Measurements from ENCODE around the gene CTSF. TPM values are rescaled to one million over a fixed set of nuclear protein-coding genes. Genes with fewer than 3 reads are reported as not detected.

CTSF gene
- total RNA-seq, 1 experiment from 2014 or later: 3.7 TPM

DNA sequence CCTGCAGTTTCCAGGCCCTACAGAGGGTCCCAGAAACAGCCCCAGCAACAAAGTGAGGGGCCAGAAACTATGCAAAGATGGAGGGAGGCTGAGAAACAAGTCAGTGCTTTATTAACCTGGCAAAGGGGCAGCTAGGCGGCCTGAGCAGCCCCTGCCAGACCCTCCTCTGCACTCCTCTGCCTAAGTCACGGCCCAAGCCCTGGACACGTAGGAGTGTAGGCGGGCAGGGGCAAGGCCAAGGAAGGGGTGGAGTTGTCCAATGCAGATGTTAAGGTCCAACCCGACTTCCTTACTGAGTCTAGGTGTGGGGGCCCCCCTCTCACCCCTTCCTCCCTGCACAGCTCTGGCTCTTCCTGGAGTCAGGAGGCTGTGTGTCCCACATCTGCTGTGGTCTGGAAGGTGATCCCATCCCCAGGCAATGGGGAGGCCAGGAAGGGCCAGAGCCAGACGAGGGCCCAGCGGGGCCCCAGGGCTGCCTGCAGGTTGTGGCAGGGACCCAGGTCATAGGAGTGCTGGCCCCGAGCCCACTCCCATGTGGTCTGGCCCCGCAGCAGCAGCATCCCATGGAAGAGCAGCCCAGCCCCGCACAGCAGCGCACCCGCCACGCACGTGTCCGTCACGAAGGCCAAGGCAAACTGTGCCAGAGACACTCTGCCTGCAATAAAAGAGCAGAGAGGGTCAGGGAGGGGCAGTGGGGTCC is 29.1 kb downstream of the CTSF start:
- H3K27ac ChIP-seq (ENCODE audit: low read depth, low read length, poor library complexity, severe bottlenecking): no peak overlapping the region
- TF ChIP-seq, protein P1, sequence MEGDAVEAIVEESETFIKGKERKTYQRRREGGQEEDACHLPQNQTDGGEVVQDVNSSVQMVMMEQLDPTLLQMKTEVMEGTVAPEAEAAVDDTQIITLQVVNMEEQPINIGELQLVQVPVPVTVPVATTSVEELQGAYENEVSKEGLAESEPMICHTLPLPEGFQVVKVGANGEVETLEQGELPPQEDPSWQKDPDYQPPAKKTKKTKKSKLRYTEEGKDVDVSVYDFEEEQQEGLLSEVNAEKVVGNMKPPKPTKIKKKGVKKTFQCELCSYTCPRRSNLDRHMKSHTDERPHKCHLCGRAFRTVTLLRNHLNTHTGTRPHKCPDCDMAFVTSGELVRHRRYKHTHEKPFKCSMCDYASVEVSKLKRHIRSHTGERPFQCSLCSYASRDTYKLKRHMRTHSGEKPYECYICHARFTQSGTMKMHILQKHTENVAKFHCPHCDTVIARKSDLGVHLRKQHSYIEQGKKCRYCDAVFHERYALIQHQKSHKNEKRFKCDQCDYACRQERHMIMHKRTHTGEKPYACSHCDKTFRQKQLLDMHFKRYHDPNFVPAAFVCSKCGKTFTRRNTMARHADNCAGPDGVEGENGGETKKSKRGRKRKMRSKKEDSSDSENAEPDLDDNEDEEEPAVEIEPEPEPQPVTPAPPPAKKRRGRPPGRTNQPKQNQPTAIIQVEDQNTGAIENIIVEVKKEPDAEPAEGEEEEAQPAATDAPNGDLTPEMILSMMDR (conservative IDR thresholded peaks at IDR 0.05; ENCODE audit: low read depth, low read length): no peak
- no peak for TF ChIP-seq EZH2 (IDR thresholded peaks at IDR 0.05; ENCODE audit: borderline replicate concordance, low read depth, low read length, poor library complexity, severe bottlenecking)
- no peak for DNase-seq (ENCODE audit: low spot score)
- H3K4me3 ChIP-seq (ENCODE audit: low read depth, low read length, poor library complexity, severe bottlenecking): no peak overlapping the region
- no TSS peak for BruUV-seq (replicated peaks)
- H3K9me3 ChIP-seq (ENCODE audit: low read depth, low read length, poor library complexity, severe bottlenecking): no peaks in the 10 kb centered on the region
- intact Hi-C loops (cut with micrococcal nuclease; ENCODE audit: unreplicated experiment): no loop called here
- POLR2A ChIA-PET (ENCODE audit: low non-redundant PET): no interaction called here
- H3K36me3 ChIP-seq (ENCODE audit: insufficient read depth, low read length, poor library complexity, severe bottlenecking): no peaks in the 10 kb centered on the region
- H3K27me3 ChIP-seq (replicated peaks; ENCODE audit: insufficient read depth, low read depth, low read length, poor library complexity): no peaks in the 10 kb centered on the region
- CTCF ChIA-PET: no interaction called here
- H3K4me1 ChIP-seq (ENCODE audit: insufficient read depth, low read length, poor library complexity, severe bottlenecking): no peaks in the 10 kb centered on the region

DNA sequence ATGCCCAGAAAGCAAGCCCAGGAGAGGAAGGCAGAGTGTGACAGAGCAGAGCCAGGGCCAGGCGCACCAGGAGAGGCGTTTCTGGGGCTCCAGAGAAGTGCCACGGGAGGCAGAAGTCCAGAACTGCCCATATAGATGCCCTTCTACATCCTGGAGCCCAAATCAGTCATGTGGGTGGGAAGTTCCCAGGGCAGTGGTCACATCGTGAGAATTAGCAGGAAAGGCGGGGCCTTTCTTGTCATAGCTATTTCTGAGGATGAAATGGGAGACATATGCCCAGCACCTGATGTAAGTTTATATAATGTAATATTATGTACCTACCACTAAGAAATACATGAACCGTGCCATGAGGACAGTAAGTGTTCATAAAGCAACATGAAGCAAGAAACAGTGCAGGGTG is 35.6 kb downstream of the CTSF start:
- Histone ChIP-seq H3K4me3 (ENCODE audit: low read depth, low read length, poor library complexity, severe bottlenecking) (no peak overlapping the region), H3K4me1 (ENCODE audit: insufficient read depth, low read length, poor library complexity, severe bottlenecking) (no peaks in the 10 kb centered on the region), H3K27ac (ENCODE audit: low read depth, low read length, poor library complexity, severe bottlenecking) (no peak overlapping the region), H3K9me3 (ENCODE audit: low read depth, low read length, poor library complexity, severe bottlenecking) (no peaks in the 10 kb centered on the region), H3K27me3 (replicated peaks; ENCODE audit: insufficient read depth, low read depth, low read length, poor library complexity) (no peaks in the 10 kb centered on the region), H3K36me3 (ENCODE audit: insufficient read depth, low read length, poor library complexity, severe bottlenecking) (no peaks in the 10 kb centered on the region)
- ChIA-PET POLR2A (ENCODE audit: low non-redundant PET) (no interaction called here), CTCF (no interaction called here)
- BruUV-seq (replicated peaks): no TSS peak
- intact Hi-C loops (cut with micrococcal nuclease; ENCODE audit: unreplicated experiment): no loop called here
- TF ChIP-seq, protein P1 (conservative IDR thresholded peaks at IDR 0.05; ENCODE audit: low read depth, low read length): no peak
- TF ChIP-seq EZH2 (IDR thresholded peaks at IDR 0.05; ENCODE audit: borderline replicate concordance, low read depth, low read length, poor library complexity, severe bottlenecking): no peak
- DNase-seq (ENCODE audit: low spot score): no peak

DNA sequence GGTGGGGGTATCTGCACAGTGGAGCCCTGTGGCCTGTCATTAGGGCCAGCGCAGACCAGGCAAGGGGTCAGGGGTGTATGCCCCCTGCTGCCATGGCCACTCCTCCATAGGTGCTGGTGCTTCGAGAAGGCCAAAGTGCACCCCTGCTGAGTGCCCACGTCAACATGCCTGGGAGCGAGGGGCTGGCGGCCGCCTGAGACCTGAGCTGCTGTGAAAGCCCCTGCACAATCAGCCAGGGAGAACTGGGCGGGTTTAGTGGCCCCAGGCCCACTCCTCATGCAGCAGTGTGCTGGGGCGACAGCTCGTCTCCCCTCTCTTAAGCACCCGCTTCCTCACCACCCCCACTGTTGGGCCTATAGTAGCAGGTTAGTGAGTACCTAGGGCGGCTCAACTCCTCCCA is 36.6 kb downstream of the CTSF start:
- ChIA-PET CTCF (no interaction called here), POLR2A (ENCODE audit: low non-redundant PET) (no interaction called here)
- Histone ChIP-seq H3K36me3 (ENCODE audit: insufficient read depth, low read length, poor library complexity, severe bottlenecking) (no peaks in the 10 kb centered on the region), H3K4me3 (ENCODE audit: low read depth, low read length, poor library complexity, severe bottlenecking) (no peak overlapping the region), H3K4me1 (ENCODE audit: insufficient read depth, low read length, poor library complexity, severe bottlenecking) (no peaks in the 10 kb centered on the region), H3K9me3 (ENCODE audit: low read depth, low read length, poor library complexity, severe bottlenecking) (no peaks in the 10 kb centered on the region), H3K27ac (ENCODE audit: low read depth, low read length, poor library complexity, severe bottlenecking) (no peak overlapping the region), H3K27me3 (replicated peaks; ENCODE audit: insufficient read depth, low read depth, low read length, poor library complexity) (no peaks in the 10 kb centered on the region)
- intact Hi-C loops (cut with micrococcal nuclease; ENCODE audit: unreplicated experiment): no loop called here
- no peak for DNase-seq (ENCODE audit: low spot score)
- TF ChIP-seq EZH2 (IDR thresholded peaks at IDR 0.05; ENCODE audit: borderline replicate concordance, low read depth, low read length, poor library complexity, severe bottlenecking): no peak
- TF ChIP-seq, protein P1 (conservative IDR thresholded peaks at IDR 0.05; ENCODE audit: low read depth, low read length): no peak
- BruUV-seq (replicated peaks): no TSS peak
